Esophagus squamous epithelium (tissue), 5 donors: ENCODE data around the gene PKN3. TPM values are rescaled to one million over a fixed set of nuclear protein-coding genes. Genes with fewer than 3 reads are reported as not detected.

Experiments used
- DNase-seq: peaks from one replicate; lab custom pipeline; 2025; lab: John Stamatoyannopoulos, UW
- H3K27ac ChIP-seq, 4 donors: fragments of 200-600 bp; sonication (generic); one replicate each; pipeline ENCODE4 v1.5.1; 2016 to 2019; ENCODE audit warnings: mild to moderate bottlenecking in 1 of 4
- H3K27me3 ChIP-seq, 4 donors: fragments of 200-600 bp; sonication (generic); 1 replicate in 3 of 4; 2 replicates in 1 of 4; pipeline versions ENCODE4 v1.5.1 to v1.6.0; 2017 to 2021; ENCODE audit warnings: antibody characterized with exemption in 1 of 4
- H3K36me3 ChIP-seq, 3 donors: fragments of 200-600 bp; sonication (generic); one replicate each; pipeline ENCODE4 v1.5.1; 2016 to 2019
- H3K4me1 ChIP-seq, 3 donors: fragments of 200-600 bp; sonication (generic); one replicate each; pipeline ENCODE4 v1.5.1; 2017 to 2019
- H3K4me3 ChIP-seq, 4 donors: fragments of 200-600 bp; sonication (generic); 1 replicate in 3 of 4; 2 replicates in 1 of 4; pipeline ENCODE4 v1.5.1; 2016 to 2019; ENCODE audit warnings: mild to moderate bottlenecking in 2 of 4, moderate library complexity in 1 of 4
- H3K9me3 ChIP-seq, 3 donors: fragments of 200-600 bp; sonication (generic); one replicate each; pipeline ENCODE4 v1.5.1; 2016 to 2019
- CTCF ChIP-seq, 6 experiments: fragments of 450-650 bp in 4 of 6; fragments of 200-600 bp in 2 of 6; sonication (generic) in 2 of 6; IDR thresholded peaks; one replicate each; pipeline ENCODE4 v1.5.1; 2016 to 2019; ENCODE audit warnings: antibody characterized with exemption in 6 of 6, mild to moderate bottlenecking in 4 of 6, moderate library complexity in 4 of 6
- POLR2A ChIP-seq, 4 donors: fragments of 450-650 bp; IDR thresholded peaks; one replicate each; pipeline ENCODE4 v1.6.1; 2017; ENCODE audit warnings: antibody characterized with exemption in 4 of 4, mild to moderate bottlenecking in 4 of 4, moderate library complexity in 3 of 4
- WGBS, 2 donors: methylation state at CpG; one replicate each; pipeline ENCODE4 v1.1.5; 2018; 5-methylcytosine and 5-hydroxymethylcytosine counted together
- intact Hi-C: fragments of 100-400 bp; cut with DNase I; formaldehyde crosslinking; loops from one replicate; pipeline ENCODE4 v1.15.0; 2022
- total RNA-seq, 4 donors: library from RNA; depleted of rRNA; stranded (reverse); fragments of >200 nt; gene quantifications; one replicate each; pipeline ENCODE4 v1.1.0, GENCODE V29; 2016
- donor health status: DM: yes; HTN: yes; CAD: no.

PKN3 gene
- total RNA-seq, 4 donors from 2014 or later, result 2.3 to 6.2 (median 3.2) TPM

DNA sequence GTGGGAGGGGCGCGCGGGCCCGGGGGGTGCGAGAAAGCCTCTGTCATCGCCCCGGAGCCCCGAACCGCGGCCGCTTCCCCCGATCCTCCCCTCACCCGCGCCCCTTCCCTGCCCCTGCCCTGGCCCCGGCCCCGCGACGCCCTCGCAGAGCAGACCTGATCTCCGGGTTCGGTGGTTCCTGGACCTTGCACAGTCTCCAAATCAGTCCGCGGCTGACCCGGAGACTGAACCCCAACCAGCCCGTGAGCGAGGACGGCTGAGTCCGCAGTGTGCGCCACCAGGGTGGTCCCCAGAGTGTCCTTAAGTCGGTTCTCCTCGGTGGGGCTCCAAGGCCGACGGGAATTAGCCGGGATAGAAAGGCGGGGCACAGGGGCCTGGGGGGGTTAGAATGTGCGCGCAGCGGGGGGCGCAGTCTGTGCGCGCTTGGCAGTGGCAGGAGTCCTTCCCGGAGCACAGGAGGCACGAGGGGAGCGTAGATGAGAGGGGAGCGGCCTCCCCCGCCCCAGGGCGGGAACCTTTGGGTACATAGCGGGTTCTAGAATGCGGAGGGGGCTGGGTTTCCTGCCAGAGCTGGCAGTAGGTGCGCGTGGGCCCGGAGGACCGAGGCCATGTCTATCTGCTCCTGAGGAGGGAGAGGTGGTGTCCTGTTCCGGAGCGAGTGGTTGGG lies 779 bp downstream of the PKN3 start:
- no peak for DNase-seq
- Histone ChIP-seq H3K9me3 (no peaks in the 10 kb centered on the region), H3K27me3 (no peaks in the 10 kb centered on the region), H3K4me3 (peak overlapping the region; percentile 56 to 93 (median 64)), H3K27ac (peak overlapping the region; percentile 81 to 92 (median 84)), H3K4me1 (peaks cover 6 to 26% (median 7%) of the 10 kb centered on the region in 3 donors), H3K36me3 (no peaks in the 10 kb centered on the region)
- TF ChIP-seq POLR2A (IDR thresholded peaks at IDR 0.05), result no peak
- TF ChIP-seq CTCF (IDR thresholded peaks at IDR 0.05), result no peak
- 15 to 24% methylated on average over 7 to 14 of the region's 55 CpGs for WGBS, 2 donors
- intact Hi-C loops, result no loop called here

GRCh38 chr9:128703616-128704355 lies 1.5 kb downstream of the PKN3 start:
- Histone ChIP-seq H3K9me3 (no peaks in the 10 kb centered on the region), H3K27me3 (no peaks in the 10 kb centered on the region), H3K4me3 (peak overlapping the region; percentile 56 to 93 (median 64)), H3K4me1 (peaks cover 6 to 26% (median 7%) of the 10 kb centered on the region in 3 donors), H3K36me3 (no peaks in the 10 kb centered on the region), H3K27ac (peak overlapping the region; percentile 81 to 92 (median 84))
- 62 to 63% methylated on average over 8 to 20 of the region's 31 CpGs for WGBS, 2 donors
- intact Hi-C loops, result no loop called here
- DNase-seq, result no peak
- TF ChIP-seq CTCF (IDR thresholded peaks at IDR 0.05), result no peak
- peak in 1 of 4 donors; percentile 1 for TF ChIP-seq POLR2A (IDR thresholded peaks at IDR 0.05)

- Histone ChIP-seq H3K27me3 (no peaks in the 10 kb centered on the region), H3K27ac (peak overlapping the region; percentile 81 to 92 (median 84)), H3K4me3 (peak overlapping the region in 2 of 4 donors; percentile 67 to 93), H3K9me3 (no peaks in the 10 kb centered on the region), H3K36me3 (no peaks in the 10 kb centered on the region), H3K4me1 (peaks cover 6 to 26% (median 7%) of the 10 kb centered on the region in 3 donors)
- intact Hi-C loops, result no loop called here
- 86 to 100% methylated on average over 1 to 5 of the region's 5 CpGs for WGBS, 2 donors
- TF ChIP-seq POLR2A (IDR thresholded peaks at IDR 0.05), result no peak
- TF ChIP-seq CTCF (IDR thresholded peaks at IDR 0.05), result no peak
- DNase-seq, result no peak
Measured at GRCh38 chr9:128704356-128704670, 2.0 kb downstream of the PKN3 start.

DNA sequence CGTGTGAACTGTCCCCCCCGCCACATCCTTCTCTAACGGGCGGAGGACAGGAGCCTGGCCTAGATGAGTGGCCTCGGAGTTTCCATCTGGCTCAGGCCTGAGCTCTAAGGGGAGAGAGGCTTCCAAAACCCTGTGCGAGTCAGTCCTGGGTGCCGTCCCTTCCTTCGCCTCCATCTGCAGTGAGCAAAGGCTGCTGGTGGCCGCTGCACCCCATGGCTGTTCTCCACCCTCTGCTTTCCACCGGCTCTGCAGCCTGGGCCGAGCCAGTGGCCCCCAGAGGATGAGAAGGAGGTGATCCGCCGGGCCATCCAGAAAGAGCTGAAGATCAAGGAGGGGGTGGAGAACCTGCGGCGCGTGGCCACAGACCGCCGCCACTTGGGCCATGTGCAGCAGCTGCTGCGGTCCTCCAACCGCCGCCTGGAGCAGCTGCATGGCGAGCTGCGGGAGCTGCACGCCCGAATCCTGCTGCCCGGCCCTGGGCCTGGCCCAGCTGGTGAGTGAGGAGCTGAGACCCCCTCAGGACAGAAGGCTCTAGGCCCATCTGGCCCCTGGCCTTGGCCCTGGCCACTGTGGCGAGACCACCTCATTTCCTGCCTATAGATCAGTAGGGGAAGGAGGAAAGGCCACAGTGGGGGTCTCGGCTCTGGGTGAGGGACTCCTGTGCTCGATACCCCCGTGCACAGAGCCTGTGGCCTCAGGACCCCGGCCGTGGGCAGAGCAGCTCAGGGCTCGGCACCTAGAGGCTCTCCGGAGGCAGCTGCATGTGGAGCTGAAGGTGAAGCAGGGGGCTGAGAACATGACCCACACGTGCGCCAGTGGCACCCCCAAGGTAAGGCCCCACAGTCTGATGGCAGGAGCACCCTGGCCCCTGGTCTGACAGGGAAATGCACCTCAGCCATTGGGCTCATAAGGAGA lies 3.0 kb downstream of the PKN3 start:
- no peaks in the 10 kb centered on the region for H3K36me3 ChIP-seq
- H3K4me3 ChIP-seq, result no peak overlapping the region
- no peaks in the 10 kb centered on the region for H3K9me3 ChIP-seq
- H3K4me1 ChIP-seq, result peaks cover 6 to 26% (median 7%) of the 10 kb centered on the region in 3 donors
- H3K27me3 ChIP-seq, result no peaks in the 10 kb centered on the region
- 65 to 66% methylated on average over 6 to 8 of the region's 36 CpGs for WGBS, 2 donors
- H3K27ac ChIP-seq, result peak overlapping the region in 2 of 4 donors; percentile 82 to 85
- TF ChIP-seq CTCF (IDR thresholded peaks at IDR 0.05) (no peak), POLR2A (IDR thresholded peaks at IDR 0.05) (no peak)
- intact Hi-C loops, result no loop called here
- no peak for DNase-seq
